ENCODE measurements around the gene SAMD11.

DNA sequence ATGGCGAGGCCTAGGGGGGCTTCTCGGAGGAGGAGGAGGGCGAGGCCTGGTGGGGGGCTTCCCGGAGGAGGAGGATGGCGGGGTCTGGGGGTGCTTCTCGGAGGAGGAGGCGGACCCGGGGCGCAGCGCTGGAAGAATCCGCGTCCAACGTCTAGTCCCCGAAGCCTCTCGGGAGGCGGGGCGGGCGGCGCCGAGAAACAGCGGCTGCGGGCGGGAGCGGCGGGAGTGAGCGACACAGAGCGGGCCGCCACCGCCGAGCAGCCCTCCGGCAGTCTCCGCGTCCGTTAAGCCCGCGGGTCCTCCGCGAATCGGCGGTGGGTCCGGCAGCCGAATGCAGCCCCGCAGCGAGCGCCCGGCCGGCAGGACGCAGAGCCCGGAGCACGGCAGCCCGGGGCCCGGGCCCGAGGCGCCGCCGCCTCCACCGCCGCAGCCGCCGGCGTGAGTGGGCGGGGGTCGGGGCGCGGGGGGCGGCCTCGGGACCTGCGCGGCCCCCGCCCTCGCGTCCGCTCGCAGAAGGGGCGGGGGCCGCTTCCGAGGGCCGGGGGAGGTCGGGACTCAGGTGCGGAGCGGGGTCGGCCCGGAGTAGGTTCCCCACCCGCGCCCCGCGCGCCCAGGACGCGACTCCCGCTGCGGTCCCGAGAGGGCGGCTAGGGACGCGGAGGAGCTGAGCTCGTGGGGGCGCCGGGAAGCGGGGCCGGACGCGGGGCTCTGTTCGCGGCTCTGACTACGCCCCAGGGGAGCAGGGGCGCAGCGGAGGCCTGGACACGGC lies 36.8 kb downstream of the SAMD11 start, which contains the start of gene KLHL17:
- TF ChIP-seq POLR2A (IDR thresholded peaks at IDR 0.05; ENCODE audit: low read depth, low read length) (no peak), TAF1 (IDR thresholded peaks at IDR 0.05; ENCODE audit: borderline replicate concordance, low read depth, low read length) (no peak), POLR2AphosphoS5 (IDR thresholded peaks at IDR 0.05; ENCODE audit: low read depth, low read length) (no peak)
